Hepatocyte (in vitro differentiated cells): ENCODE data around the gene SVIL. TPM values are rescaled to one million over a fixed set of nuclear protein-coding genes. Genes with fewer than 3 reads are reported as not detected.

Source experiments
- DNase-seq: peaks from one replicate; pipeline ENCODE4 v3.0.0-alpha.2; 2016; ENCODE audit warnings: low spot score
- H2AFZ ChIP-seq: fragments of 200-600 bp; sonication (generic); 2 replicates; pipeline ENCODE4 v1.6.0; 2016; ENCODE audit warnings: antibody characterized with exemption, mild to moderate bottlenecking
- H3K27ac ChIP-seq: fragments of 200-600 bp; sonication (generic); 2 replicates; pipeline ENCODE4 v1.5.1; 2016; ENCODE audit warnings: mild to moderate bottlenecking
- H3K27me3 ChIP-seq: fragments of 200-600 bp; sonication (generic); 2 replicates; pipeline ENCODE4 v1.6.1; 2016
- H3K36me3 ChIP-seq: fragments of 200-600 bp; sonication (generic); replicated peaks from 2 replicates; pipeline ENCODE4 v1.5.1; 2016; ENCODE audit warnings: low read depth; ENCODE audit not compliant: insufficient read depth
- H3K4me1 ChIP-seq: fragments of 200-600 bp; sonication (generic); 2 replicates; pipeline ENCODE4 v1.5.1; 2016; ENCODE audit warnings: mild to moderate bottlenecking, moderate library complexity; ENCODE audit not compliant: insufficient read depth
- H3K4me2 ChIP-seq: fragments of 200-600 bp; sonication (generic); 2 replicates; pipeline ENCODE4 v1.6.0; 2016
- H3K4me3 ChIP-seq: fragments of 200-600 bp; sonication (generic); 2 replicates; pipeline ENCODE4 v1.5.1; 2016; ENCODE audit warnings: mild to moderate bottlenecking
- H3K79me2 ChIP-seq: fragments of 200-600 bp; sonication (generic); 2 replicates; pipeline ENCODE4 v1.6.0; 2017; ENCODE audit warnings: mild to moderate bottlenecking
- H3K9me2 ChIP-seq: fragments of 200-600 bp; sonication (generic); replicated peaks from 2 replicates; pipeline ENCODE4 v1.6.0; 2017; ENCODE audit warnings: mild to moderate bottlenecking; ENCODE audit not compliant: insufficient read depth
- H3K9me3 ChIP-seq: fragments of 200-600 bp; sonication (generic); 2 replicates; pipeline ENCODE4 v1.5.1; 2016; ENCODE audit warnings: low read depth, mild to moderate bottlenecking
- H4K20me1 ChIP-seq: fragments of 200-600 bp; sonication (generic); 2 replicates; pipeline ENCODE4 v1.6.0; 2016; ENCODE audit warnings: mild to moderate bottlenecking; ENCODE audit not compliant: insufficient read depth, poor library complexity, severe bottlenecking
- CTCF ChIP-seq: fragments of 200-600 bp; sonication (generic); IDR thresholded peaks from 2 replicates; pipeline ENCODE4 v1.5.1; 2016; ENCODE audit warnings: antibody characterized with exemption, mild to moderate bottlenecking; ENCODE audit not compliant: poor library complexity
- EZH2 ChIP-seq: fragments of 200-600 bp; sonication (generic); IDR thresholded peaks from 2 replicates; pipeline ENCODE4 v1.6.1; 2016; ENCODE audit warnings: antibody characterized with exemption, mild to moderate bottlenecking, borderline replicate concordance
- EZH2phosphoT487 ChIP-seq: fragments of 200-600 bp; sonication (generic); IDR thresholded peaks from one replicate; pipeline ENCODE4 v1.6.1; 2018; ENCODE audit warnings: antibody characterized with exemption, mild to moderate bottlenecking, low read depth, moderate library complexity; ENCODE audit not compliant: unreplicated experiment, severe bottlenecking
- WGBS: methylation state at CpG from one replicate; pipeline ENCODE4 v1.1.6; 2016; ENCODE audit warnings: low lambda C conversion rate; ENCODE audit errors: missing lambda C conversion rate; 5-methylcytosine and 5-hydroxymethylcytosine counted together
- polyA plus RNA-seq: library from polyadenylated mRNA; unstranded; fragments of >200 nt; fragmentation: Nextera tagmentation; extraction: Ambion mirVana; gene quantifications from 2 replicates; pipeline ENCODE4 v1.2.1, GENCODE V29; 2016
- total RNA-seq: library from RNA; depleted of rRNA; stranded (reverse); fragments of >200 nt; gene quantifications from 2 replicates; pipeline ENCODE4 v1.2.3, GENCODE V29; 2014

Gene SVIL
- total and polyA plus RNA-seq, 2 experiments from 2014 or later = 24.3 to 36.5 TPM

DNA sequence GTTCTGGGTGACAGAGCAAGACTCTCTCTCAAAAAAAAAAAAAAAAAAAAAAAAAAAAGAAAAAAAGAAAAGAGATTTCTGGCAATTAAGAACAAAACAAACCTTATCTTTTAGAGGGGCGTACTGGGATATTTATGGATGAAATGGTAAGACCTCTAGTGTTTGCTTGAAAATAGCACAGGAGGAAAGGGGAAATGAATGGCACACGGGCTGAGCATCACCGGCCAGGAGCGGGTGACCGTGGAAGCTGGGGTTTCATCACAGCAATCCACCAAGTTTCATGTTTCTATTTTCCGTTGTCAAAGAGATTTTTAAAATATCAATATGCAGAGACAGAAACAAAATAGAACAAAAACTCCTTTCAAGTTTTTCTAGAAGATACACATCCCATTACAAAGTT, 105.6 kb downstream of the SVIL start:
- H3K9me2 ChIP-seq = no peaks in the 10 kb centered on the region
- no peaks in the 10 kb centered on the region for H3K9me3 ChIP-seq
- H3K27me3 ChIP-seq = no peaks in the 10 kb centered on the region
- peaks cover 2% of the 10 kb centered on the region for H3K79me2 ChIP-seq
- no peak overlapping the region for H2AFZ ChIP-seq
- no peak for DNase-seq
- TF ChIP-seq CTCF (no peak), EZH2 (no peak)
- H3K4me3 ChIP-seq = no peak overlapping the region
- H3K4me2 ChIP-seq = no peak overlapping the region
- no peaks in the 10 kb centered on the region for H3K36me3 ChIP-seq
- H3K4me1 ChIP-seq = no peaks in the 10 kb centered on the region
- H3K27ac ChIP-seq = no peak overlapping the region
- H4K20me1 ChIP-seq = no peaks in the 10 kb centered on the region
- WGBS = 89% methylated on average over 6 of the region's 6 CpGs

DNA sequence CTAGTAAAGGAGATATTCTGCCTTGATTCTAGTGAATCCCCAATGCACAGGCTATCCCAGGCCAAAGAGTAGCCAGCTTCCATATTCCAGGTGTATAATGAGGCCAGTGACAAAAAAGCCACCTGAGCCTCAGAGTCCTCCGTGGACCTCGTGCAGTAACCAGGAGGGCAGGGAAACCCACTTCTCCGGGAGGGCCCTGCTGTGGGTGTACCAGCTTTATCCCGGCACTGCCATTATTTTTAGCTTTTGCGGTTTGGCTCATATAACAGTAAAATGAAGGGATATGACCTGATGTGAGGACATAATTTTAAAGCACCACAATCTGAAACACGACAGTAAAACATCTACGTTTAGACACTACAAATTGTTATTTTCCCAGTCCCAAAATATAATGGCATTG, 109.0 kb downstream of the SVIL start:
- no peak for TF ChIP-seq EZH2
- TF ChIP-seq EZH2phosphoT487 = no peak
- DNase-seq = no peak
- H3K79me2 ChIP-seq = no peaks in the 10 kb centered on the region
- no peak overlapping the region for H2AFZ ChIP-seq
- peaks cover 6% of the 10 kb centered on the region for H3K36me3 ChIP-seq
- no peaks in the 10 kb centered on the region for H3K27me3 ChIP-seq
- H3K4me1 ChIP-seq = no peaks in the 10 kb centered on the region
- no peaks in the 10 kb centered on the region for H4K20me1 ChIP-seq
- no peaks in the 10 kb centered on the region for H3K9me2 ChIP-seq
- whole genome bisulfite sequencing = 97% methylated on average over 7 of the region's 7 CpGs
- no peak overlapping the region for H3K4me2 ChIP-seq
- H3K4me3 ChIP-seq = no peak overlapping the region
- no peaks in the 10 kb centered on the region for H3K9me3 ChIP-seq
- H3K27ac ChIP-seq = no peak overlapping the region

GRCh38 chr10:29524720-29525119, 110.1 kb downstream of the SVIL start:
- H3K27me3 ChIP-seq = no peaks in the 10 kb centered on the region
- H3K4me2 ChIP-seq = no peak overlapping the region
- TF ChIP-seq EZH2 (no peak), EZH2phosphoT487 (no peak), CTCF (no peak)
- H3K36me3 ChIP-seq = peaks cover 12% of the 10 kb centered on the region
- H3K4me1 ChIP-seq = no peaks in the 10 kb centered on the region
- no peaks in the 10 kb centered on the region for H3K9me2 ChIP-seq
- no peaks in the 10 kb centered on the region for H4K20me1 ChIP-seq
- 92% methylated on average over 9 of the region's 9 CpGs for WGBS
- H3K9me3 ChIP-seq = no peaks in the 10 kb centered on the region
- H3K4me3 ChIP-seq = no peak overlapping the region
- DNase-seq = no peak
- no peak overlapping the region for H3K27ac ChIP-seq
- no peaks in the 10 kb centered on the region for H3K79me2 ChIP-seq
- H2AFZ ChIP-seq = no peak overlapping the region

GRCh38 chr10:29524294-29524693, 110.5 kb downstream of the SVIL start:
- TF ChIP-seq CTCF (no peak), EZH2phosphoT487 (no peak), EZH2 (no peak)
- H3K4me3 ChIP-seq = no peak overlapping the region
- H4K20me1 ChIP-seq = no peaks in the 10 kb centered on the region
- 92% methylated on average over 7 of the region's 7 CpGs for WGBS
- H3K9me3 ChIP-seq = no peaks in the 10 kb centered on the region
- no peak for DNase-seq
- H3K36me3 ChIP-seq = peaks cover 12% of the 10 kb centered on the region
- H3K9me2 ChIP-seq = no peaks in the 10 kb centered on the region
- H3K4me2 ChIP-seq = no peak overlapping the region
- no peaks in the 10 kb centered on the region for H3K27me3 ChIP-seq
- H3K27ac ChIP-seq = no peak overlapping the region
- no peak overlapping the region for H2AFZ ChIP-seq
- H3K4me1 ChIP-seq = no peaks in the 10 kb centered on the region
- no peaks in the 10 kb centered on the region for H3K79me2 ChIP-seq
